Measurements from ENCODE around the gene ESRRG. TPM values are rescaled to one million over a fixed set of nuclear protein-coding genes. Genes with fewer than 3 reads are reported as not detected.

ESRRG gene
- total and polyA plus RNA-seq, 2 donors (not counting 1 experiment from before 2014, with no cell fraction given) = 0.06 TPM; not detected in 1

- H3K36me3 ChIP-seq (replicated peaks in 1 of 2; ENCODE audit: control extremely low read depth in 1 of 2, control insufficient read depth in 1 of 2, extremely low read depth in 1 of 2, insufficient read depth in 2 of 2, low read length in 1 of 2) = no peaks in the 10 kb centered on the region
- ChIA-PET CTCF (no interaction called here), POLR2A (no interaction called here)
- H3K9ac ChIP-seq (ENCODE audit: low read length) = no peak overlapping the region
- H3K27ac ChIP-seq (ENCODE audit: low read length in 2 of 2) = no peak overlapping the region
- no peak for TF ChIP-seq EZH2 (IDR thresholded peaks at IDR 0.05; ENCODE audit: borderline replicate concordance, insufficient read depth, low read depth, low read length, poor library complexity, severe bottlenecking)
- TF ChIP-seq, protein P1, sequence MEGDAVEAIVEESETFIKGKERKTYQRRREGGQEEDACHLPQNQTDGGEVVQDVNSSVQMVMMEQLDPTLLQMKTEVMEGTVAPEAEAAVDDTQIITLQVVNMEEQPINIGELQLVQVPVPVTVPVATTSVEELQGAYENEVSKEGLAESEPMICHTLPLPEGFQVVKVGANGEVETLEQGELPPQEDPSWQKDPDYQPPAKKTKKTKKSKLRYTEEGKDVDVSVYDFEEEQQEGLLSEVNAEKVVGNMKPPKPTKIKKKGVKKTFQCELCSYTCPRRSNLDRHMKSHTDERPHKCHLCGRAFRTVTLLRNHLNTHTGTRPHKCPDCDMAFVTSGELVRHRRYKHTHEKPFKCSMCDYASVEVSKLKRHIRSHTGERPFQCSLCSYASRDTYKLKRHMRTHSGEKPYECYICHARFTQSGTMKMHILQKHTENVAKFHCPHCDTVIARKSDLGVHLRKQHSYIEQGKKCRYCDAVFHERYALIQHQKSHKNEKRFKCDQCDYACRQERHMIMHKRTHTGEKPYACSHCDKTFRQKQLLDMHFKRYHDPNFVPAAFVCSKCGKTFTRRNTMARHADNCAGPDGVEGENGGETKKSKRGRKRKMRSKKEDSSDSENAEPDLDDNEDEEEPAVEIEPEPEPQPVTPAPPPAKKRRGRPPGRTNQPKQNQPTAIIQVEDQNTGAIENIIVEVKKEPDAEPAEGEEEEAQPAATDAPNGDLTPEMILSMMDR (IDR thresholded peaks at IDR 0.05) = no peak
- Mint-ChIP-seq H3K4me3 (no peak overlapping the region), H3K27me3 (peaks cover 4% of the 10 kb centered on the region), H3K27ac (no peak overlapping the region), H3K4me1 (no peaks in the 10 kb centered on the region), H3K9me3 (ENCODE audit: insufficient read depth) (no peaks in the 10 kb centered on the region)
- no peak overlapping the region for H3K4me2 ChIP-seq (replicated peaks; ENCODE audit: low read depth, low read length, poor library complexity, severe bottlenecking)
- H3K9me3 ChIP-seq (ENCODE audit: control extremely low read depth in 1 of 3, control insufficient read depth in 2 of 3, insufficient read depth in 1 of 3, low read length in 2 of 3) = no peaks in the 10 kb centered on the region
- H4K20me1 ChIP-seq (ENCODE audit: control insufficient read depth, insufficient read depth, low read length, poor library complexity, severe bottlenecking) = no peaks in the 10 kb centered on the region
- H3K4me1 ChIP-seq (ENCODE audit: control insufficient read depth in 2 of 2, insufficient read depth in 2 of 2, low read length in 2 of 2) = no peaks in the 10 kb centered on the region
- intact Hi-C loops (cut with micrococcal nuclease) = no loop called here
- no peaks in the 10 kb centered on the region for H3K27me3 ChIP-seq (replicated peaks in 1 of 4; ENCODE audit: control extremely low read depth in 1 of 4, control insufficient read depth in 3 of 4, insufficient read depth in 4 of 4, low read length in 3 of 4)
- H3K79me2 ChIP-seq (ENCODE audit: control insufficient read depth, insufficient read depth, low read length) = no peaks in the 10 kb centered on the region
- 86% methylated on average over 2 of the region's 7 CpGs for WGBS (ENCODE audit: insufficient coverage)
- ATAC-seq (ENCODE audit: low read depth) = no peak
- DNase-seq = no peak
- H2AFZ ChIP-seq (ENCODE audit: insufficient read depth, low read depth, low read length, poor library complexity, severe bottlenecking) = no peak overlapping the region
- no peak overlapping the region for H3K4me3 ChIP-seq (ENCODE audit: control extremely low read depth in 1 of 5, extremely low read depth in 1 of 5, insufficient read depth in 1 of 5, low read depth in 2 of 5, low read length in 4 of 5)
Observed at GRCh38 chr1:216682752-216683151, 40.5 kb downstream of the ESRRG start.

DNA sequence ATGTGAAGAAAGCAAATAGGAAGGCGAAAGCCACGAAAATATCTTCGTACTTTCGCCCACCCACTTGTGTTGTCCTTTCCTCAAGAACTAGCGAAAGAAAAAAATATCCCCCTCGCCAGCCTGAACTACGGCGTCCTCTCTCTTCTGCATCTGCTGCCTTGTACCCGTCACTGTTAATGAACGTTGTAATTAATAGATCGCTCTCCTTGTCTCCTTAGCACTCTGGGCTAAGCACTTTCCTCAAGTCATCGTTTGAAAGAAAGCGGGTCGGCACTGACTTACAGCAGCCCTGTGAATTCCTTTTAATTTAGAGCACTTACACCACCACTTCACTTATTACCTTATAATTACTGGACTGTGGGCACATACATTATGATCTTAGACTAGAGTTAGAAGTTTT, 44.1 kb downstream of the ESRRG start:
- Mint-ChIP-seq H3K27me3 (no peaks in the 10 kb centered on the region), H3K4me1 (no peaks in the 10 kb centered on the region), H3K4me3 (no peak overlapping the region), H3K9me3 (ENCODE audit: insufficient read depth) (no peaks in the 10 kb centered on the region), H3K27ac (no peak overlapping the region)
- Histone ChIP-seq H3K79me2 (ENCODE audit: control insufficient read depth, insufficient read depth, low read length) (no peaks in the 10 kb centered on the region), H3K4me2 (replicated peaks; ENCODE audit: low read depth, low read length, poor library complexity, severe bottlenecking) (no peak overlapping the region), H3K9ac (ENCODE audit: low read length) (no peak overlapping the region), H3K4me3 (ENCODE audit: control extremely low read depth in 1 of 5, extremely low read depth in 1 of 5, insufficient read depth in 1 of 5, low read depth in 2 of 5, low read length in 4 of 5) (no peak overlapping the region), H4K20me1 (ENCODE audit: control insufficient read depth, insufficient read depth, low read length, poor library complexity, severe bottlenecking) (no peaks in the 10 kb centered on the region), H3K27me3 (replicated peaks in 1 of 4; ENCODE audit: control extremely low read depth in 1 of 4, control insufficient read depth in 3 of 4, insufficient read depth in 4 of 4, low read length in 3 of 4) (no peaks in the 10 kb centered on the region), H3K9me3 (ENCODE audit: control extremely low read depth in 1 of 3, control insufficient read depth in 2 of 3, insufficient read depth in 1 of 3, low read length in 2 of 3) (no peaks in the 10 kb centered on the region), H3K4me1 (ENCODE audit: control insufficient read depth in 2 of 2, insufficient read depth in 2 of 2, low read length in 2 of 2) (no peaks in the 10 kb centered on the region), H2AFZ (ENCODE audit: insufficient read depth, low read depth, low read length, poor library complexity, severe bottlenecking) (no peak overlapping the region), H3K27ac (ENCODE audit: low read length in 2 of 2) (no peak overlapping the region), H3K36me3 (replicated peaks in 1 of 2; ENCODE audit: control extremely low read depth in 1 of 2, control insufficient read depth in 1 of 2, extremely low read depth in 1 of 2, insufficient read depth in 2 of 2, low read length in 1 of 2) (no peaks in the 10 kb centered on the region)
- TF ChIP-seq, protein P1 (IDR thresholded peaks at IDR 0.05) = no peak
- no peak for TF ChIP-seq EZH2 (IDR thresholded peaks at IDR 0.05; ENCODE audit: borderline replicate concordance, insufficient read depth, low read depth, low read length, poor library complexity, severe bottlenecking)
- DNase-seq (no peak), ATAC-seq (ENCODE audit: low read depth) (no peak)
- ChIA-PET CTCF (no interaction called here), POLR2A (no interaction called here)
- intact Hi-C loops (cut with micrococcal nuclease) = no loop called here
- 94% methylated on average over 8 of the region's 14 CpGs for WGBS (ENCODE audit: insufficient coverage)
